DND-41 (cell line): ENCODE results near the gene TGM1.
A peak's percentile ranks its signal among the peaks of the same experiment; 100 is the strongest.

ENCODE experiments used
- ATAC-seq: fragments of 200-7000 bp; cut with Tn5 transposase; 3 replicates; pipeline ENCODE4 v1.9.1; 2021; ENCODE audit warnings: low read depth; ENCODE audit not compliant: insufficient read depth
- DNase-seq: peaks from one replicate; pipeline ENCODE4 v3.0.0-alpha.2; 2020
- H2AFZ ChIP-seq: 2 replicates; pipeline ENCODE4 v1.6.0; 2012; ENCODE audit warnings: low read depth, low read length
- H3K27ac ChIP-seq: 2 replicates; pipeline ENCODE4 v1.5.1; 2012; ENCODE audit warnings: low read length, inconsistent platforms
- H3K27me3 ChIP-seq: fragments of 200-600 bp; sonication (generic); 2 replicates; pipeline ENCODE4 v1.6.0; 2012; ENCODE audit warnings: low read length, mild to moderate bottlenecking, inconsistent platforms; ENCODE audit not compliant: insufficient read depth, poor library complexity
- H3K36me3 ChIP-seq: 2 replicates; pipeline ENCODE4 v1.5.1; 2012; ENCODE audit warnings: low read length, inconsistent platforms; ENCODE audit not compliant: insufficient read depth
- H3K4me1 ChIP-seq: 2 replicates; pipeline ENCODE4 v1.5.1; 2012; ENCODE audit warnings: mild to moderate bottlenecking, low read length; ENCODE audit not compliant: insufficient read depth
- H3K4me2 ChIP-seq: 2 replicates; pipeline ENCODE4 v1.6.0; 2012; ENCODE audit warnings: mild to moderate bottlenecking, moderate library complexity, low read length, inconsistent platforms; ENCODE audit not compliant: insufficient read depth
- H3K4me3 ChIP-seq, 2 experiments: fragments of 200-600 bp in 1 of 2; shearing (Covaris generic) in 1 of 2; 2 replicates each; pipeline ENCODE4 v1.5.1; 2012 to 2016; ENCODE audit warnings: inconsistent platforms in 2 of 2, low read length in 2 of 2, mild to moderate bottlenecking in 2 of 2, low read depth in 1 of 2, moderate library complexity in 1 of 2
- H3K79me2 ChIP-seq: 2 replicates; pipeline ENCODE4 v1.6.0; 2012; ENCODE audit warnings: low read length, inconsistent platforms; ENCODE audit not compliant: insufficient read depth
- H3K9ac ChIP-seq: 2 replicates; pipeline ENCODE4 v1.6.0; 2012; ENCODE audit warnings: low read depth, mild to moderate bottlenecking, inconsistent platforms, low read length, moderate library complexity
- H3K9me3 ChIP-seq: 2 replicates; pipeline ENCODE4 v1.5.1; 2012; ENCODE audit warnings: low read length, moderate library complexity, mild to moderate bottlenecking, inconsistent platforms; ENCODE audit not compliant: insufficient read depth, severe bottlenecking
- H4K20me1 ChIP-seq: 2 replicates; pipeline ENCODE4 v1.6.0; 2012; ENCODE audit warnings: low read length; ENCODE audit not compliant: insufficient read depth
- EZH2 ChIP-seq: IDR thresholded peaks from 3 replicates; pipeline ENCODE4 v1.6.1; 2012; ENCODE audit warnings: borderline replicate concordance, low read depth, mild to moderate bottlenecking, moderate library complexity, low read length, inconsistent platforms; ENCODE audit not compliant: severe bottlenecking
- TF ChIP-seq, protein P1 (sequence below): IDR thresholded peaks from 2 replicates; pipeline ENCODE4 v1.5.1; 2012; ENCODE audit warnings: borderline replicate concordance, low read length, moderate library complexity, mild to moderate bottlenecking; ENCODE audit not compliant: poor library complexity, severe bottlenecking; ENCODE audit errors: extremely low read depth

TGM1 gene

GRCh38 chr14:24307575-24308341 is 44.8 kb upstream of the TGM1 start, which contains the start of gene CIDEB:
Gene CIDEB, minus strand, starts transcription at chr14:24307977. Its CDS starts 119 bp downstream, at chr14:24307858.
- Histone ChIP-seq H3K79me2 (no peaks in the 10 kb centered on the region), H3K9ac (no peak within 1 kb of the TSS), H2AFZ (no peak within 1 kb of the TSS), H3K4me1 (no peaks in the 10 kb centered on the region), H3K9me3 (no peaks in the 10 kb centered on the region), H3K27me3 (no peaks in the 10 kb centered on the region), H3K4me3 (no peak within 1 kb of the TSS), H4K20me1 (0 out of 2 replicates have a peak, but pooled peaks cover 5% of the 10 kb centered on the region), H3K27ac (no peak within 1 kb of the TSS), H3K4me2 (no peak within 1 kb of the TSS), H3K36me3 (peaks cover 73% of the 10 kb centered on the region)
- peak; percentile 67 for DNase-seq
- TF ChIP-seq, protein P1, sequence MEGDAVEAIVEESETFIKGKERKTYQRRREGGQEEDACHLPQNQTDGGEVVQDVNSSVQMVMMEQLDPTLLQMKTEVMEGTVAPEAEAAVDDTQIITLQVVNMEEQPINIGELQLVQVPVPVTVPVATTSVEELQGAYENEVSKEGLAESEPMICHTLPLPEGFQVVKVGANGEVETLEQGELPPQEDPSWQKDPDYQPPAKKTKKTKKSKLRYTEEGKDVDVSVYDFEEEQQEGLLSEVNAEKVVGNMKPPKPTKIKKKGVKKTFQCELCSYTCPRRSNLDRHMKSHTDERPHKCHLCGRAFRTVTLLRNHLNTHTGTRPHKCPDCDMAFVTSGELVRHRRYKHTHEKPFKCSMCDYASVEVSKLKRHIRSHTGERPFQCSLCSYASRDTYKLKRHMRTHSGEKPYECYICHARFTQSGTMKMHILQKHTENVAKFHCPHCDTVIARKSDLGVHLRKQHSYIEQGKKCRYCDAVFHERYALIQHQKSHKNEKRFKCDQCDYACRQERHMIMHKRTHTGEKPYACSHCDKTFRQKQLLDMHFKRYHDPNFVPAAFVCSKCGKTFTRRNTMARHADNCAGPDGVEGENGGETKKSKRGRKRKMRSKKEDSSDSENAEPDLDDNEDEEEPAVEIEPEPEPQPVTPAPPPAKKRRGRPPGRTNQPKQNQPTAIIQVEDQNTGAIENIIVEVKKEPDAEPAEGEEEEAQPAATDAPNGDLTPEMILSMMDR = peak; percentile 95
- no peak for TF ChIP-seq EZH2
- peak; percentile 87 for ATAC-seq

- no peak for TF ChIP-seq EZH2
- TF ChIP-seq, protein P1 = no peak
- Histone ChIP-seq H2AFZ (no peak overlapping the region), H3K9me3 (no peaks in the 10 kb centered on the region), H3K4me1 (peaks cover 1% of the 10 kb centered on the region; the same call in 1 of the 2 replicates), H3K9ac (no peak overlapping the region), H3K27me3 (no peaks in the 10 kb centered on the region), H3K27ac (no peak overlapping the region), H3K4me2 (no peak overlapping the region), H3K36me3 (peaks cover 79% of the 10 kb centered on the region), H3K79me2 (peaks cover under 1% of the 10 kb centered on the region; the same call in 1 of the 2 replicates), H3K4me3 (no peak overlapping the region), H4K20me1 (0 out of 2 replicates have a peak, but pooled peaks cover 5% of the 10 kb centered on the region)
- ATAC-seq = no peak
- no peak for DNase-seq
Measured at GRCh38 chr14:24307156-24307574, 44.2 kb upstream of the TGM1 start.

DNA sequence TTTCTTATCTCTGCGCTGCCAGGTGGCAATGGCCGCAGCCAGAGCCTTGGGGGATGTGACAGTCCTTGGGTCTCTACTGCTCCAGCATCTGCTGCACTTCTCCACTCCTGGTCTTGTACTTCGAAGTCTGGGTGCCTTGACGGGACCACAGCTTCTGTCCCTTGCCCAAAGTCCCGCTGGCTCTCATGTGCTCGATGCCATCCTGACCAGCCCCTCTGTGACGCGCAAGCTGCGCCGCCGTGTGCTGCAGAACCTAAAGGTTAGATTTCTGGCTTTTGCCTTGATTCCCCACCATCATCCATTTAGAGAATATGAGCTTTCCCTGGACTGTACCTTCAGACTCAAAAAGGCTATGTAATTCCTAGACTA is 41.0 kb upstream of the TGM1 start:
- ATAC-seq = no peak
- Histone ChIP-seq H2AFZ (no peak overlapping the region), H3K4me2 (no peak overlapping the region), H3K79me2 (peaks cover 31% of the 10 kb centered on the region), H3K27me3 (no peaks in the 10 kb centered on the region), H3K9ac (no peak overlapping the region), H3K27ac (no peak overlapping the region), H3K4me1 (peaks cover 27% of the 10 kb centered on the region), H3K9me3 (no peaks in the 10 kb centered on the region), H3K36me3 (peaks cover 80% of the 10 kb centered on the region), H4K20me1 (peaks cover 10% of the 10 kb centered on the region; the same call in 1 of the 2 replicates), H3K4me3 (no peak overlapping the region)
- DNase-seq = no peak
- TF ChIP-seq EZH2 = no peak
- TF ChIP-seq, protein P1 = no peak
